GM15510 (cell line): Measurements from ENCODE around the gene WDFY2.
A peak's percentile ranks its signal among the peaks of the same experiment; 100 is the strongest.

Source experiments
- POLR2A ChIP-seq: IDR thresholded peaks from 3 replicates; pipeline ENCODE4 v1.6.1; 2011; ENCODE audit warnings: borderline replicate concordance; ENCODE audit not compliant: insufficient read length; ENCODE audit errors: extremely low read depth

WDFY2 gene, protein sequence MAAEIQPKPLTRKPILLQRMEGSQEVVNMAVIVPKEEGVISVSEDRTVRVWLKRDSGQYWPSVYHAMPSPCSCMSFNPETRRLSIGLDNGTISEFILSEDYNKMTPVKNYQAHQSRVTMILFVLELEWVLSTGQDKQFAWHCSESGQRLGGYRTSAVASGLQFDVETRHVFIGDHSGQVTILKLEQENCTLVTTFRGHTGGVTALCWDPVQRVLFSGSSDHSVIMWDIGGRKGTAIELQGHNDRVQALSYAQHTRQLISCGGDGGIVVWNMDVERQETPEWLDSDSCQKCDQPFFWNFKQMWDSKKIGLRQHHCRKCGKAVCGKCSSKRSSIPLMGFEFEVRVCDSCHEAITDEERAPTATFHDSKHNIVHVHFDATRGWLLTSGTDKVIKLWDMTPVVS

DNA sequence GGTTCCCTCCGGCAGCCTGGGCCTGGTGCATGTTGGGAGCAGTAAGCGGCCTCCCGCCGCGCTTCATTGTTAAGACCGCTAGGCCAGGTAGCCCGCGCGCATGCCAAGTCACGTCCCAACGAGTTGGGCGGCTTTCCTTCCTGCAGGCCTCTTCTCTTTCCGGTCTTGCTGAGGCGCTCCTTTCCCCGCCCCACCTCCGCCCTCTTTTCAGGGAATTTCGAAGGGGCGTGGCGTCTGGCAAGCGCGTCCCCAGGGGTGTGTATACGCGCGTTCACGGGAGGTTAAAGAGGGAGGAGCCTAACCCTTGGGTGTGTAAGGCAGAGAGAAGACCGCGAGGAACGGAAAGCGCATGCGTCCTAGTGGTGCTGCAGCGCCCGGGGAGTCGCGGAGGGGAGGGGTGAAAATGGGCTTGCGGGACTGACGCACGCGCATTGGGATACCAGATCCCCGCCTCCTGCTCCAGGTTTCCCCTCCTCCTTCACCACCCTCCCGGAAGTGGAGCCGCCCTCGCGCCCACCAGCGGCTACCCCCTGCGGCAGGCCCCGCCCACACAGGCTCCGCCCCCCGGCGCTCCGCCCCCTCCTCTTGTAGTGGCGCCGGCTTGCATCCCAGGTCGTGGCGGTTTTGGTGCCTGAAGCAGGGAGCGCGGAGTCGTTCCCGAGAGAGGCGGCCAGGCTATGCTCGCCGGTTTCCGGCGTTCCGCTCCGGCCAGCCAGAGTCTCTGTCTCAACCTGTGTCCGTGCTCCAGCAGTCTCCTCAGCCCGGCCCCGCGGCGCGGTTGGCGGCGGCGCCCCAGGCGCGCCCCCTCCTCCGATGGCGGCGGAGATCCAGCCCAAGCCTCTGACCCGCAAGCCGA, at the start of gene WDFY2:
TSS of gene WDFY2 (plus strand) at position 588 of the 856 bp plus-strand sequence. CDS start at position 814, 226 bp downstream.
- TF ChIP-seq POLR2A: peak; percentile 62

DNA sequence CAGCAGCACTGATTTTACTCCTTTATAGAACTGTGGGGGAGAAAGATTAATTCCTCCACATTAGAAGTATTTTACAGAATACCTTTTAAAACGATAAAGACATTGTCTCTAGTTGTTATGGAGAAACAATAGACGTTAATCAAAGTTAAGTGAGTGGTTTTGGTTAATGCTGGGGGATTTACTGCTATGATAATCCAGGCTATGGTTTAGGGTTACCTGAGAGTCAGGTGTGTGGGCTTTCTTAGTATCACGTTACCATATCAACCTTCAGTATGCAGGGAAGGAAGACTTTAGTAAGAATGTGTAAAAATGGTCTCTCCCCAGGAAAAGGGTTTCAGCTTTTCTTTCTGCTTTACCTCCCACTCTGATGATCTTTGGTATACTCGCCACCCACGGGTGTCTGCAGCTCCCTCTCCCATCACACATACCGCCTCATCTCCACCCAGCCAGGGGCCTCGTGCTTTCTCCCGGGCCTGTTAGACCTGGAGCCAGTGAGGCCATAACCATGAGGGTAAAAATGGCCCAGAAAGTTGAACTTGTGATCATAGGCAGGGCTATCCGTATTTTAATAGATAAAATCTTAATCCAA, 45.6 kb upstream of the WDFY2 start:
- no peak for TF ChIP-seq POLR2A

DNA sequence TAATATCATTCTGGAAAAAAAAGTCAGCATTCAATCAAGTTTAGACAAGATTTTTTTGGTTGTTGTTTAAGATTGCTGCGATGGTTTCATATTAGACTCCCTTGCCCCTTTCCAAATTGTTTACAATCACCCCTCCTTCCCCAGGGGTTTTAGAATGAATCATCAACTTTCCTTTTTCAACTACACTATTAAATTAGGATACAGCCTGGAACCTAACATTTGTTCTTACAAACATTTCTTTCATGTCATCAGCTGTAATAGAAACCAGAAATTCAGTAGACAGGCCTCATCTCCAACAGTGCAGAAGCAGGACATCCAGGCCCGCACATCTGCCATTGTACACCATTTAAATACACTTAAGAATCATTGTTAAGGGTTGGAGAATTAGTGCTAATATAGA, 44.4 kb upstream of the WDFY2 start:
- no peak for TF ChIP-seq POLR2A

DNA sequence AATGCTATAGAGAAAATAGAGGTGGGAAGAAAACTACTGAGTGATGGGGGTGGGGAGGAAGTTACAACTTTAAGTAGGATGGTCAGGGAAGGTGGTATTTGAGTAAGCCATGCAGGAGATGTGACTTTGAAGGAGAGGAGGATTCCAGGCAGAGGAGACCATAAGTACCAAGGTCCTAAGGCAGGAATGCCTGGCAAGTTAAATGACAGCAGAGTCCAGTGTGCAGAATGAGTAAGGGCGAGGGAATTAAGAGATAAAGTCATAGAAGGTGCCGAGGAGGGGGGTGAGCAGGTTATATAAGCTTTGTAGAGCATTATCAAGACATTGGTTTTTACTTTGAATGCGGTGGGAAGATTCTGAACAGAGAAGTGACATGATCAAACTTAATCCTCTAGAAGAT, 43.2 kb upstream of the WDFY2 start:
- no peak for TF ChIP-seq POLR2A

DNA sequence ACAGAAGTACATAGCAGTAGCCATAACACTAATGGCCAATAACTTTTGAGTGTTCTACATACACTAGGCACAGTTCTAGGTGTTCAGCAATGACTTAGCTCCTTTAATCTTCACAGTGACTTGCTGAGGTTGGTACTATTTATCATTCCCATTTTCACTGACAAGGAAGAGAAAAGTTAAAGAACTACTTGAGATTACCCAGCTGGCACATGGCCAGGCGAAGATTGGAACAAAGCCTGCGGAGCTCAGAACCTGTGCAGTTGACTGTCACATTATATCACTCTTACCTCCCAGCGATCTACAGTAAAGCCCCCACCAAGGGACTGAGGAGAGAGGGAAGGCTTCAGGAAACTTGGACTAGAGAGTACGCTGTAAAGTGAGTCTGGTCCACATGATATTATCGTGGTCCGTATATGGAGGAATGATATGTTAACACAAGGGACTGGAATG, 42.4 kb upstream of the WDFY2 start:
- no peak for TF ChIP-seq POLR2A

DNA sequence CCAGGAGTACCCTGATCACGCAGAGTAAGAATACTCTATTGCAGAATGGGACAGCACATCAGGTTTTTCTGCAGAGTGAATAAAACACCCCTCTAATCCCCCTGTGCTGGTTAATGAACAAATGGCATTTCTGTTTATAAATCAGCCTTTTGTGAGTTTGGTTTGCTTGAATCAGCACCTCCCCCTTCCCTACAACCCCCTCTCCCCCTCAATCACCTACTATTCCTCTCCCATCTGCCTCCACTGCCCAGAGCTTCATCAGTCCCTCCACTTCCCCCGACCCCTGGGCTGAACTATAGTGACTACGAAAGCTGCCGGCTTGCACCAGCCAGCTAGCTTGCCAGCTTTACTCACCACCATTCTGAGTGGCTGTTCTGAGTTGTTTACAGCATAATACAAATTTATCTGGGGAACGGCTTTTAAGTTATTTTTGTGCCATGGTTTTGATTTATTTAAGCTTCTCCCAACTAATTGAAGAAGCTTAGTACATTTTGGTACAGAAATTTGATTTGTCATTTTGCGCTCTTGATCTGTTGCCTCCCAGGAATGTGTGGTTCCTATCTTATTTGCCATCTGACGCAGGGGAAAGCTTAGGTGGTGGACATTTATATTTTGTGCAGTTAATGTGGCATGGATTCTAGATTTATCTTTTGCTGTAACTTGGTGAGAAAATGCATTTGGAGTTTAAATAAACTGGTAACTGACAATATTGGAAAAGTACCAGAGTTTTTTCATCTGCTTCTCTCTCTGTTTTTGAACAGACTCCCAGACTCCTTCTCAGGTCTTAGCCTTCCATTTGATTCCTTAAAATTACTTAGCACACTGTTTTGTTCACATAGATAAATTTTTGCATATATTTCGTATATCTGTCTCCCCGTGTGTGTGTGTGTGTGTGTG, 41.7 kb upstream of the WDFY2 start:
- TF ChIP-seq POLR2A: no peak

DNA sequence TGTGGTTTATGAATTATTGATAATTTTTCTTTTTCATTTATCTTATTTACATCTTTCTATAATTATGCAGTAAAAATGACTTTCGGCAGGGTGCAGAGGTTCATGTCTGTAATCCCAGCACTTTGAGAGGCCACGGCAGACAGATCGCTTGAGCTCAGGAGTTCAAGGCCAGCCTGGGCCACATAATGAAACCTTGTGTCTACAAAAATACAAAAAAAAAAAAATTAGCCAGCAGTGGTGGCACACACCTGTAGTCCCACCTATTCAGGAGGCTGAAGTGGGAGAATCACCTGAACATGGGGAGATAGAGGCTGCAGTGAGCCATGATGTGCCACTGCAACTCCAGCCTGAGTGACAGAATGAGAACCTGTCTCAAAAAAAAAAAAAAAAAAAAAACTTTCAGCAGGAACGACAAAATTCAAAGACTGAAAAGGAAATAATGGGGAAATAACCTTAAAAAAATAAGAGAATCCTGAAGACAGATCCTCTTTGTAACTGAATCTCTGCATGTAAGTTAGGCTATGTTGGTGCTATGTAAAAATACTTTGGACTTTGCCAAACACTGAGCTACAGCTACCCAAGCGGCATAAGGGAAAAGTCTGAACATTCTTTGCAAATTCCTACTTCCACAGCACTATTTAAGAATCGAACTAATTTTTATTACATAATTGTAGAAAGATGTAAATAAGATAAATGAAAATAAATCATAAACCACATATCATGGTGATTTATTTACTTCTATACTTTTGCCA, 36.7 kb upstream of the WDFY2 start:
- no peak for TF ChIP-seq POLR2A

DNA sequence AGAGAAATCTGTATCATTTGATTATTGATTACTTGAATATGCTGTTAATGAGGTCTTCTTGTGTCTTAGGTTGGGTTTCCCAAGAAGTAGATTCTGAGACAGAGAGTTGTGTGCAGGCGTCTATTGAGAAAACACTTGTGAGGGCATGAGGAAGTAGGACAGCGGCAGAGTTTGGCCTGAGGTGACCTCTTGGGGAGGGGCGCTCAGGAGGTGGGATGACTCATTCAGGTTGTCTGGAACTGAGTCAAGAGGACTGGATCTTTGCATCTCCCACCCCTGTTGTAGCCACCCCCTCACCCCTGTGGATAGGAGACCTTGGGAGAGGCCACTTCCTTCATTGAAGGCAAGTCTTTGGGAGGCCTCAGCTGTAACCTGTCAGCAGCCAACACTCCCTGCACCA, 35.2 kb upstream of the WDFY2 start:
- TF ChIP-seq POLR2A: no peak

DNA sequence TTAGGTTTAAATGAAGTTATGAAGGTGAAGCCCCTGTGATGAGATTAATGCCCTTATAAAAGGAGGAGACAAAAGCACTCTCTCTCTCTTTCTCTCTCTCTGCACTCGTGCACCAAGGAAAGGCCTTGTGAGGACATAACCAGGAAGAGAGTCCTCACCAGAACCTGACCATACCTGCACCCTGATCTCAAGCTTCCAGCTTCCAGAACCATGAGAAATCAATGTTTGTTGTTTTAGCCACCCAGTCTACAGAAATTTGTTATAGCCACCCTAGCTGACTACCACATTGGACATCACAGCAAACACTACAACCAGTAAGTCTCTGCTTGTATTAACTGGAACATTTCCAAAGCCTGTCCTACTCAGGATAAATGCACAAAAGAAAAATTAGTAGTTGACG, 34.7 kb upstream of the WDFY2 start:
- TF ChIP-seq POLR2A: no peak

DNA sequence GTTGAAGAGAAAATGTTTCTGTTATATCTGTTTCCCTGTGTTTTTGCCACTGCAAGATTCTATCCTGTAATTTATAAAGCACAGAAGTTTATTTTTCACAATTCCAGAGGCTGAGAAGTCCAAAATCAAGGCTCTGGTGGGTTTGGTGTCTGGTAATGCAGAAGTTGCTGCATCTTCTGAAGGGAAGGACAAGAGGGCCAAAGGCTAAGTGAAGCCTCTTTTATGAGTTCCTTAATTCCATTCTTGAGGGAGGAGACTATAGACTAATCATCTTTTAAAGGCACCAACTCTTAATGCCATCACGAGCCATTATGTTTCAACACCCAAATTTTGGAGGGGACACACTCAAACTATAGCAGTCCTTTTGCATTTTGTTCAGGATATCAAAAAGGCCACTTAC, 34.1 kb upstream of the WDFY2 start:
- no peak for TF ChIP-seq POLR2A

DNA sequence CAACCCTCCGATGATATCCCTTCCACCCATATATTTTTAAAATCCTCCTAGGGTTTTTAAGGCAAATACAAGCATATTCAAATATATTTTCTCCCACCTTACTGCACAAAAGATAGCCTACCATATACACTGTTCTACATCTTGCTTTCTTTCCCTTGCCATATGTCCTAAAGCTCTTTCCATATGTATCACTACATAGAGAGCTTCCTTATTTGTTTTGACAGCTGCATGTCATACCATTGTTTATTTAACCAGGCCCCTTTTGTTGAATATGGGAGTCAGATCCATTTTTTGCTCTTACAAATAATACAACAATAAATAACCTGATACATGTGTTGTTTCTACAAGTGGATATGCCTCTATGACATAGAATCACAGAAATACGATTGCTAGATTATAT, 32.8 kb upstream of the WDFY2 start:
- no peak for TF ChIP-seq POLR2A

DNA sequence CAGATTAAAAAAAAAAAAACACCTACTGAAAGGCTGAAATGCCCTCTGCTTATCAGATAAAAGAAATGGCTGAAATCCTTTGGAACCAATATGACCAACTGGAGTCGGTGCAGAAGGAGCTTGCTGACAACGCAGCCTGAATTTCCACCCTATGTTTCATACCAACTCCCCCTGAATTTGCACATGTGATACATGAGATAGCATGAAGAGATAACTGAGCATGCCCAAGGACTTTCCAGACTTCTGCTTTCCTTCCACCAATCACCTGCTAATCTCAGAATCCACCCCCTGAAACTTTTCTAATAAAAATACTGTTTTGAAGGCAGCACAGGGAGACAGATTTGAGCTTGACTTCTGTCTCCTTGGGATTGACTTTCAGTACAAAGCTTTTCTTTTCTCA, 32.2 kb upstream of the WDFY2 start:
- TF ChIP-seq POLR2A: no peak

DNA sequence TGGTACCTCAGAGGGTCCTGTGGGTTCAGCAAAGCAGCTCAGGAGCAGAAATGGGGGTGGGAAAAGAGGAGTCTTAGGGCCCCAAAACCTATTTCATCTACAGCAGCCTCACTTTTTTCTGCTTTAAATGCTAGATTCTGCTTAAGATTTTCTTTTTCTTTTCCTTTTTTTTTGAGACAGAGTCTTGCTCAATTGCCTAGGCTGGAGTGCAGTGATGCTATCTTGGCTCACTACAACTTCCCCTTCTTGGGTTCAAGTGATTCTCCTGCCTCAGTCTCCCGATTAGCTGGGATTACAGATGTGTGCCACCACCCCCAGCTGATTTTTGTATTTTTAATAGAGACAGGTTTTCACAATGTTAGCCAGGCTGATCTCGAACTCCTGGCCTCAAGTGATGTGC, 30.7 kb upstream of the WDFY2 start:
- no peak for TF ChIP-seq POLR2A

DNA sequence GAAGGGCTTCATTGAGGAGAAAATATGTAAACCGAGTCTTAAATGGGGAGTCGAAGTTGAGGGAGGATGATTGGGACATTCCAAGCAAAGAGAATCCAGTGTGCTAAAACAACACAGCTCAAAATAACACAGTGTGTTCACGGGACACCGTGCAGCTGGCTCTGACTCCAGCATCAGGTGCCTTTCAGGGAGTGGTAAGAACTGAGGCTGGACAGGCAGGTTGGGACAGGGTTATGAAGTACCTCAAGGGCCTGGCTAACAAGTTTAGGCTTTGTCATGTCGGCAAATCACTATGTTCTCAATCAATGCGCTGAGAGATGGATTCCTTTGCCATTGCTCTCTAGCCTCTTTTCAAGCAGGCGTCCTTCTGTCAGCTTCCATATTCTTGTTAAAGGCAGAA, 27.5 kb upstream of the WDFY2 start:
- TF ChIP-seq POLR2A: no peak
